ENCODE measurements around the gene SLX9.
A peak's percentile ranks its signal among the peaks of the same experiment; 100 is the strongest.

The SLX9 gene, protein sequence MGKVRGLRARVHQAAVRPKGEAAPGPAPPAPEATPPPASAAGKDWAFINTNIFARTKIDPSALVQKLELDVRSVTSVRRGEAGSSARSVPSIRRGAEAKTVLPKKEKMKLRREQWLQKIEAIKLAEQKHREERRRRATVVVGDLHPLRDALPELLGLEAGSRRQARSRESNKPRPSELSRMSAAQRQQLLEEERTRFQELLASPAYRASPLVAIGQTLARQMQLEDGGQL

DNA sequence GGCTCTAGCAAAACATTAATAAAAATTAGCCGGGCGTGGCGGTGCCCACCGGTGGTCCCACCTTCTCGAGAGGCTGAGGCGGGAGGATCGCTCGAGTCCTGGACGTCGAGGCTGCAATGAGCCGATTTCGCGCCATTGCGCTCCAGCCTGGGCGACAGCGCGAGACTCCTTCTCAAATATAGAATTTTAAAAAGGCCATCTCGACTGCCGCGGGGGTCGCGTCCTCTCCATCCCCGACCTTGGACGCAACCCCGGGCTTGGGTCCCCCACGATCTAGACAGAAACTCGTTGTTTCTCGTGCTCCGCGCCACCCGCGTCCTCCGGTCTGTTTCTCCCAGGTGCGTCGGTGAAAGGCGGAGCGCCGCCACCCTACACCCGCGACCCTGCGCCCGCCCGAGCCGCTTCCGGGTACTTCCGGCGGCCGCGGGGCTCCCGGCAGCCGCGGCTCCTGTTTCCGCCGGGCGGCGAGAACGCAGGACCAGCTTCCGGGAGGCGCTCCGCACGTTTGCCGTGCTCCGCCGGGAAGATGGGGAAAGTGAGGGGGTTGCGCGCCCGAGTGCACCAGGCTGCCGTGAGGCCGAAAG lies at the start of gene SLX9:
TSS of gene SLX9 (plus strand) at position 498 of the 584 bp plus-strand sequence. CDS start at position 527, 29 bp downstream.
- Mint-ChIP-seq H3K4me1 (peaks cover 47% of the 10 kb centered on the region), H3K27me3 (no peaks in the 10 kb centered on the region), H3K4me3 (peak within 1 kb of the TSS; percentile 92), H3K9me3 (no peaks in the 10 kb centered on the region), H3K27ac (peak within 1 kb of the TSS; percentile 89), H3K36me3 (ENCODE audit: low read depth) (peaks cover 27% of the 10 kb centered on the region)
- DNase-seq (peak; percentile 89), ATAC-seq (peak; percentile 94)

DNA sequence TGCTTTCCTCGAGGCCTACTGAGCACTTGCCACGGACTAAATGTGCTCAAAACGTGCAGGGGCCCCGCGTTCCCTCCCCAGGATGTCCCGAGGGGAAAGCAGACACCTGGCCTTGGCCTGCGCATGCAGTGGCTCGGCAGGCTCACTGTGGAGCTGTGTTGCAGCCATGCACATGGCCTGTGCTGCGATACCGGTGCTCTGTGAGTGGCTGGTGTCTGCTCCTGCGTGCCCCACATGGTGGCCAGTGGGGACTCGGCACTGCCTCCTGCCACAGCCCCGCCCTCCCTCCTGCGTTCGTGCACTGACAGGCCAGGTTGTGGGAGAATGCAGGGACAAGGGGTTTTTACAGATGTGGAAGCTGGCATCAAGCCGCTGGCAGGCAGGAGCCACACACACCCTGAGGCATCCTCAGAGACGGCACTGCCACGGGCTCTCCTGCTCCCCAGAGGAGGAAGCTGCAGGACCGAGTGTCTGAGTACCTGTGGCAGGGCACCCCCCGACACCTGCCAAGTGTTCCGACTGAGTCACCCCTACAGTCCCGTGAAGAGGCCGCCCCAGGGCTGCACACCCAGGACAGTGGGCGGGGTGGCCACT lies 49.4 kb upstream of the SLX9 start:
- Mint-ChIP-seq H3K27me3 (no peaks in the 10 kb centered on the region), H3K9me3 (no peaks in the 10 kb centered on the region), H3K27ac (no peak overlapping the region), H3K4me3 (no peak overlapping the region), H3K36me3 (ENCODE audit: low read depth) (peaks cover 15% of the 10 kb centered on the region), H3K4me1 (peaks cover 10% of the 10 kb centered on the region)
- ATAC-seq (no peak), DNase-seq (no peak)

DNA sequence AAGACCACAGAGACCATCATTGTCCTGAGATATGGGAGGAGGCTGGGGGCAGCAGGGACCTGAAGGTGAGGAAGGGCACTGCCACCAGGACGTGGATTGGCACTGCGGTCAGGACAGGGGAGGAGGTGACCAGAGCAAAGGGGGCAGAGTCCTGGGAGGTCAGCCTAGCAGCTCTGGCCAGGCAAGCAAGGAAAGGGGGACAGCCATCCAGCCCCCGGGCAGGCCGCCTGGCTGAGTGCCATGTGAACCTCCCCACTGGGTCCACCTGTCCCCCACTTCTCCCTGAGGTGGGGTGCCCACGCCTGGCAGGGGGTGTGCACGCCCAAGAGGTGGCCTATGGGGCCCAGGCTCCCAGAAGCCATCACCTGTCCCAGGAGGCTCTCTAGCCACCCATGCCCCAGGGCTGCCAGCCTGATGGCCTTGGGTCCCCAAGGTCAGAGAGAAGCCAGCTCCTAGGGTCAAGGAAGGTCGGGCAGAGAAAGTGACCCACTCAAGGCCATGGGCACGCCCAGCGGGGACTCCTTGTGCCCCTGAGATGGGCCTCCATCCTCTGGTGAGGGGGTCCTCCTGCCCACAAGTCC lies 48.8 kb upstream of the SLX9 start:
- DNase-seq (no peak), ATAC-seq (no peak)
- Mint-ChIP-seq H3K36me3 (ENCODE audit: low read depth) (peaks cover 15% of the 10 kb centered on the region), H3K27me3 (no peaks in the 10 kb centered on the region), H3K4me3 (no peak overlapping the region), H3K9me3 (no peaks in the 10 kb centered on the region), H3K4me1 (peaks cover 10% of the 10 kb centered on the region), H3K27ac (no peak overlapping the region)

DNA sequence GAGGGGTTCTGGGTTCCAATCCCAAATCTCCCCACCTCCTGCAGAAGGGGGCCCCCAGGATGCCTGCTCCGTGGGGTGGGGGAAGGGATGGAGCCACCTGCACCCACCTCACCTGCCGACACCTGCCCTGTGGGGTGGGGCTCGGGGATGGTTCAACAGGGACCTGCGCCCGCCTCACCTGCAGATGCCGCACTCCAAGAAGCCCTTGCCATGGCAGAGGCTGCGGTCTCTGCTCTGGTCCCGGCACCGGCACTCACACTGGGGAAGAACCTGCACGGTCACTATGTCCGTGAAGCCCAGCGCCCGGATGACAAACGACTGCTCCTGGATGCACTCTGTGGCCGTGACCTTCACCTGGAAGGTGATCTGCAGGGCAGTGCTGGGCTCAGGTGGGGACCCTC lies 48.2 kb upstream of the SLX9 start:
- Mint-ChIP-seq H3K4me3 (no peak overlapping the region), H3K27ac (no peak overlapping the region), H3K27me3 (no peaks in the 10 kb centered on the region), H3K4me1 (peaks cover 11% of the 10 kb centered on the region), H3K36me3 (ENCODE audit: low read depth) (peaks cover 14% of the 10 kb centered on the region), H3K9me3 (no peaks in the 10 kb centered on the region)
- no peak for DNase-seq
- no peak for ATAC-seq

DNA sequence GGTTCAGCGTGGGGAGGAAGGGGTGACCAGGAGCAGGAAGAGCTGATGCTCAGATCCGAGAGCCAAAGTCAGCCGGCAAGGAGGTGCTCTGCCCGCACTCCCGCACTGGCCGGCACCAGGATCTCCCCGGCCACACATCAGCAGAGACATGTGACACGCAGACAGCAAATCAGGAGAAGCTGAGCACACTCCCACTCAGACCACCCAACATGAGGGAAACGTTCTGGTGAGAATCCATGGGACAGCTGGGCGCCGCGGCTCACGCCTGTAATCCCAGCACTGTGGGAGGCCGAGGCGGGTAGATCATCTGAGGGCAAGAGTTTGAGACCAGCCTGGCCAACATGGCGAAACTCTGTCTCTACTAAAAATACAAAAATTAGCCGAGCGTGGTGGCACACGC lies 47.7 kb upstream of the SLX9 start:
- Mint-ChIP-seq H3K27me3 (no peaks in the 10 kb centered on the region), H3K4me1 (peaks cover 11% of the 10 kb centered on the region), H3K9me3 (no peaks in the 10 kb centered on the region), H3K36me3 (ENCODE audit: low read depth) (peaks cover 14% of the 10 kb centered on the region), H3K4me3 (no peak overlapping the region), H3K27ac (no peak overlapping the region)
- ATAC-seq (no peak), DNase-seq (no peak)

DNA sequence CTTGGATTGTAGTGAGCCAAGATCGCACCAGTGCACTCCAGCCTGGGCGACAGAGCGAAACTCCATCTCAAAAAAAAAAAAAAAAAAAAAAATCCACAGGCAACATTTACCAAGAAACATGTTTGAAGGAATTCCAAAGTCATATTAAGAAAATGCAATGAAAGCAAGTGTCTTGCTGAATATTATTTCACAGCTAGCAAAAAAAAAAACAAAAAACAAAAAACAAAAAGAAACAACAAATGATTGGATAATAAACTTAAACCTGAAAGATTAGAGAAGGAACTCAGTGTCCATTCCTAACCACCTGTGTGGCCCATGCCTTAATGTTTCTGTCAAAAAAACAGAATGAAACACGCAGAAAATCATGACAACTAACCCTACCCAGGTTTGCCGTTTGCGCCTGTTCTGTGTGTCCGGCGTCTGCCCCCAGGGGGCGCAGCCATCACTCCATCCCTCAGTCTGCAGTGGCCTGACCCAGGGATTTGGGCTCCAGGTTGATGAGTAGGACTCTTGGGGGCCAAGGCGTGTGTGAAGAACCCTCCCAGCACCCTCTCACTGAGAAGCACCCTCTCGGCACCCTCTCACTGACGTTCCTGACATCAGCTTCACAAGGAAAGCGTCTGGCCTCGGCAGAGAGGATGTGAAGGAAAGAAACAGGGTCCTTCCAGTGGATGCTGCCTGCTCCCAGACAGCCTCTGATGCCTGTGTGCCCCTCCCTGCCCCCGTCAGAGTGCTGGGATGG lies 47.1 kb upstream of the SLX9 start:
- Mint-ChIP-seq H3K4me1 (peaks cover 11% of the 10 kb centered on the region), H3K27me3 (no peaks in the 10 kb centered on the region), H3K36me3 (ENCODE audit: low read depth) (peaks cover 14% of the 10 kb centered on the region), H3K4me3 (no peak overlapping the region), H3K9me3 (no peaks in the 10 kb centered on the region), H3K27ac (no peak overlapping the region)
- peak; percentile 77 for ATAC-seq
- DNase-seq, result peak; percentile 85

DNA sequence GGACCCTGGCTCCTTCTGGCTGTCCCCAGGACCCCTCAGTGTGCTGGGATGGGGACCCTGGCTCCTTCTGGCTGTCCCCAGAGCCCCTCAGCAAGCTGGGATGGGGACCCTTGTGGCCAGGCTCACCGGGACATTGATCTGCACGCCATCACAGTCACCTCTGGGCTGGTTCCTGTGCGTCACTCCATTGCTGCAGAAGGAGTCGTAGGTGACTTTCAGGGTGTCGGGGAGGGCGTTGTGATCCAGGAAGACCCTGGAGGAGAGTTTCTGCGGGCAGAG lies 46.6 kb upstream of the SLX9 start:
- Mint-ChIP-seq H3K36me3 (ENCODE audit: low read depth) (peaks cover 14% of the 10 kb centered on the region), H3K4me3 (no peak overlapping the region), H3K27ac (no peak overlapping the region), H3K9me3 (no peaks in the 10 kb centered on the region), H3K27me3 (no peaks in the 10 kb centered on the region), H3K4me1 (peaks cover 11% of the 10 kb centered on the region)
- DNase-seq, result no peak
- no peak for ATAC-seq

DNA sequence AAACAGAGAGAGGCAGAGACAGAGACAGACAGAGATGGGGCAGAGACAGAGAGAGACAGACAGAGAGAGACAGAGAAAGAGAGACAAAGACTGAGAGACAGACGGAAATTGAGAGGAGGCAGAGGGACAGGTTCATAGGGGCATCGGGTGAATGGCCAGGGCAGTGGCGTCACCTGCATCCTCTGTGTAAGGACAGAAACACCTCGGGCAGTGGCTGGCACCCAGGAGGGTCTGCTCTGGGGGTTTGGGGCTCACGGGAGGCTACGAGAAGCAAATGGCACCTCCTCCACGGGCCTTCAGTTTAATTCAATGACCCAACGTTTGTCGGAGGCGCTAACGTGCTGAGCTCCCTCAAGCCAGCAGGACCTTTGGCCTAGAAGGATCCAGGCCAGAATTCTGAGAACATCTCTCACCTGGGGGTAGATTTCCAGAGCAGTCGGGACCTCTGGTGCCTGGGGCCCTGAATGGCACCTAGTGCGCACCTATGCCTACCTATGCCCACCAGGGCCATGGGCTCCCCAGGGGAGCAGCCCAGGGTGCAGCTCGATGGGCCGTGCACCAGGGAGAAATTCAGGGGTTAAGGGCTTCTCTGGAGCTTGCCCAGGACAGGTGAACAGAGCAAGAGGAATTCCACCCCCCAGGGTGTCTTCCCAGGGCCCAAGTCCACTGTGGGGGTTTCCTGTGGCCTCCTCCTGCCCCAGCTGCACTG lies 45.7 kb upstream of the SLX9 start:
- H3K36me3 Mint-ChIP-seq (ENCODE audit: low read depth), result peaks cover 19% of the 10 kb centered on the region
- H3K4me3 Mint-ChIP-seq, result no peak overlapping the region
- DNase-seq (no peak), ATAC-seq (no peak)
- peaks cover 11% of the 10 kb centered on the region for H3K4me1 Mint-ChIP-seq
- H3K9me3 Mint-ChIP-seq, result no peaks in the 10 kb centered on the region
- H3K27me3 Mint-ChIP-seq, result no peaks in the 10 kb centered on the region
- H3K27ac Mint-ChIP-seq, result peak overlapping the region; percentile 49

DNA sequence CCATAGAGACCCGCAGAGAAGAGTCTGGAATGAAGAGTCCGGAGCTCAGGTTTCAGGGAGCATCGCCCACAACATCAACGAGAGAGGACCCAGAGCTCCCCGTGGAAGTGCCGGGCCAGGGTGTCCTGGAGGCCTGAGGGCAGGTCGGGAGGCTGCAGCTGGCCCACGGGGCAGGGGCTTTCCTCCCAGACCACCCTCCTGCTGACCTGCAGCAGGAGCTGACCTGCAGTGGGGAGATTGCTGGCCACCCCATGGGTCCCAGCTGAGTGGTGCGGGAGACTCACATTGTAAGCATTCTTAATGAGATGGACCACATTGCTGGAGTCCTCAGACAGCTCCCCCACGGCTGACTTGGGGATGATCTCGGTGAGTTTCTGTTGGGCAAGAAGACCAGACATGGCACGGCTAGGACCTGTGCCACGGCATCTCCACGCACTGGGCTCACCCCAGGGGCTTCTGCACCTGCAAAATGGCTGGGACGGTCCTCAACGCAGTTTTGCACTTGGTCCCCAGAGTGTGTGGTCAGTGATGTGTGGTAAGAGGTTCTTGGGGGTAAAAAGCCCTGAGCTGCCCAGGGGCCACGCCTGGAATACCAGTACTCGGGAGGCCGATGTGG lies 45.0 kb upstream of the SLX9 start:
- Mint-ChIP-seq H3K4me1 (peaks cover 11% of the 10 kb centered on the region), H3K27me3 (no peaks in the 10 kb centered on the region), H3K9me3 (no peaks in the 10 kb centered on the region), H3K4me3 (no peak overlapping the region), H3K27ac (no peak overlapping the region), H3K36me3 (ENCODE audit: low read depth) (peaks cover 22% of the 10 kb centered on the region)
- DNase-seq (no peak), ATAC-seq (no peak)

DNA sequence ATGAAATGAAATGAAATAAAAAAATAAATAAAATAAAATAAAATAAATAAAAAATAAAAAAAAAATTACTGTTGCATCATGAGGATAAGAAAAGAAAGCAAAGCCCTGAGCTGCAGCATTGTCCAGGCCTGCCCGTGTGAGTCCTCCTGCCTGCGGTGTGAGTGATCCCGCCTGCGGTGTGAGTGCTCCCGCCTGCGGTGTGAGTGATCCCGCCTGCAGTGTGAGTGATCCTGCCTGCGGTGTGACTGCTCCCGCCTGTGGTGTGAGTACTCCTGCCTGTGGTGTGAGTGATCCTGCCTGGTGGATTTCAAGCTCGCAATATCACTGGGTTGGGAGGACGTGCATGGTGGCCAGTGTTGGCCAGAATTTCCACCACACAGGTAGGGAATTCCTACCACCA lies 44.0 kb upstream of the SLX9 start:
- peaks cover 11% of the 10 kb centered on the region for H3K4me1 Mint-ChIP-seq
- H3K27ac Mint-ChIP-seq, result no peak overlapping the region
- no peaks in the 10 kb centered on the region for H3K9me3 Mint-ChIP-seq
- ATAC-seq (no peak), DNase-seq (no peak)
- H3K4me3 Mint-ChIP-seq, result no peak overlapping the region
- peaks cover 24% of the 10 kb centered on the region for H3K36me3 Mint-ChIP-seq (ENCODE audit: low read depth)
- H3K27me3 Mint-ChIP-seq, result no peaks in the 10 kb centered on the region

DNA sequence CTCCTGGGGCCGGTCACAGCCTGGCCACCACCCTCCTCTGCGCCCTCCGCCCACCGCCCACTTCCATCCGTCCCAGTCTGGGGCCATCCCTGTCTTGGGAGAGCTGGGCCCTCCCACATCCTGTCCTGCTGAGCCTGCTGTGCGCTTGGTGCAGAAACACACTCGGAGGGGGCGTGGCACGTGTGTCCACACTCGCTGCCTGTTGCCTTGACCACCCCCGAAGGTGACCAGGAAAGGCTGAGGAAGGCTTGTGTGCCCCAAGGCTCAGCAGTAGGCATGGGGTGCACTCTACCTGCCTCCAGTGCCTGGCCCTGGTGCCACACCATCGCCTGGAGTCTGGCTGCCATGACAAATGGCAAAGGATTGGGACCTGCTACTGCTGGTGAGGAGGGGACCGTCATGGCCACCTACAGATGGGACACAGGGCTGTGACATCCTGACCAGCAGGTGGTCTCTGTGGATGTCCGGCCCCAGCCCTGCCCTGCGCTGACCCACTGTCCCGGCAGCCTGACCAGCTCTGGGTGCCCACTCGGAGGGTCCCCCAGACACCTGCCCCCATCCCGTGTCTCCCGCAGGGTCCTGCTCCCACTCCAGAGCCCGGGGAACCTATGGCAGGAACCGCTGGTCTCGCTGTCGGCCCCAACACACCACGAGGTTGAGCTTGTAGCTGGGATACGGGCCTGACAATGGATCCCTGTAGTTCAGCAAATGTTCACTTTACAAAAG lies 43.1 kb upstream of the SLX9 start:
- ATAC-seq, result no peak
- H3K27me3 Mint-ChIP-seq, result no peaks in the 10 kb centered on the region

DNA sequence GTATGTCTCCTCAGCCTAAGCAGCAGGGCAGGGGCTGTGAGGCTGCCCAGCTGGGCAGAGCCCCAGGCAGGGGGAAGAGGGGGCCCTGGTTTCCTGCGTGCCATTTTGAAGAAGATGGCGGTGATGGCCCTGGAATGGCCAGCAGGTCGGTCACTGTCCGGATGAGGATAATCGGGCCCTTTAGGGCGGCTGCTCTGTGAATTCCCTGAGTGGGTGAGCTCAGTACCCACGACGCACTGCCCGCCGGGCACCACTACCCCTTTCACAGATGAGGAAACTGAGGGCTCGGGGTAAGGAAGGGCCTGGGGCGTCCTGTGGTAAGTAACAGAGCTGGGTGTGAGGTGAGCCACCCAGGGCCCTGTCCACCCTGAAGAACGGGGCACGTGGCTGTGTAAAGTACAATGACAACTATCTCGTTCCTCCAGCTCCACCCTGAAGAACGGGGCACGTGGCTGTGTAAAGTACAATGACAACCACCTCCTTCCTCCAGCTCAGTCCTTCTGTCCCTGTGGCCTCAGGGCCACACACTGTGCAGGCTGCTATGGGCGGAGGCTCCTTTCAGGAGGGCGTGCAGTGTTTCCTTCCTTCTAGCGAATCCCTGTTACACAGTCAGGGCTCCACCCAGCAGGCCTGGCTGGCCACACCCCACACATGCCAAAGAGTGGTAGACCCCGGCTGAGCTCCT lies 42.4 kb upstream of the SLX9 start:
- Mint-ChIP-seq H3K27me3 (no peaks in the 10 kb centered on the region), H3K27ac (no peak overlapping the region), H3K4me3 (no peak overlapping the region), H3K4me1 (peaks cover 11% of the 10 kb centered on the region), H3K9me3 (no peaks in the 10 kb centered on the region), H3K36me3 (ENCODE audit: low read depth) (peaks cover 31% of the 10 kb centered on the region)
- DNase-seq (no peak), ATAC-seq (peak; percentile 34)

More for the DNA sequence above, 43.1 kb upstream of the SLX9 start:
- no peak overlapping the region for H3K4me3 Mint-ChIP-seq
- no peaks in the 10 kb centered on the region for H3K9me3 Mint-ChIP-seq
- DNase-seq, result no peak
- peaks cover 11% of the 10 kb centered on the region for H3K4me1 Mint-ChIP-seq
- H3K36me3 Mint-ChIP-seq (ENCODE audit: low read depth), result peaks cover 27% of the 10 kb centered on the region
- no peak overlapping the region for H3K27ac Mint-ChIP-seq

DNA sequence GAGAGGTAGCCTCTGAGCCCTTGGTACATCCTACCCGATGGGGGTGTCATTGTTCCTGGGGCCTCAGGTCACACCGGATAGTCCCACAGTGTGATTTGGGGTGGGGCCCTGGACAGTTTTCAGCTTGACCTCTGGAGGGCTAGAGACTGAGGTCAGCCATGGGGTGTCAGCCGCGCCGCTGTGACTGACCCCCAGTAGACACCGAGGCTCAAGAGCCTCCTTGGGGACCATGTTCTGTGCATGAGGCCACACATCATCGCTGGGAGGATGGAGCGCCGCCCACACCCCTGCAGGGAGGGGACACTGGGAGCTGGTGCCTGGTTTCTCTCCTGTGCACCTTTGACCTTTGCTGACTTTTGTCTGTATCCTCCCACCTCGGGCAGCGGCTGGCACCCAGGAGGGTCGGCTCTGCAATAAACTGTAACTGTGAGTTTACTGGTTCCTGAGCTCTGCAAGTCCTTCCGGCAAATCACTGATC lies 41.8 kb upstream of the SLX9 start:
- Mint-ChIP-seq H3K9me3 (no peaks in the 10 kb centered on the region), H3K4me1 (peaks cover 6% of the 10 kb centered on the region), H3K27me3 (no peaks in the 10 kb centered on the region), H3K27ac (no peak overlapping the region), H3K36me3 (ENCODE audit: low read depth) (peaks cover 34% of the 10 kb centered on the region), H3K4me3 (no peak overlapping the region)
- DNase-seq (no peak), ATAC-seq (no peak)

Data from activated naive CD8-positive, alpha-beta T cell treated with anti-CD3 and anti-CD28 coated beads, Interleukin-2, amount 50 U/mL, for 24 hours (primary cell).